HG02571 (cell line): Measurements from ENCODE around the gene TBC1D25.

ENCODE experiments used
- ATAC-seq: cut with Tn5 transposase; IDR thresholded peaks from one replicate; pipeline ENCODE4 v1.9.1; 2021; ENCODE audit warnings: mild to moderate bottlenecking, moderate library complexity; ENCODE audit not compliant: unreplicated experiment

TBC1D25 gene, protein sequence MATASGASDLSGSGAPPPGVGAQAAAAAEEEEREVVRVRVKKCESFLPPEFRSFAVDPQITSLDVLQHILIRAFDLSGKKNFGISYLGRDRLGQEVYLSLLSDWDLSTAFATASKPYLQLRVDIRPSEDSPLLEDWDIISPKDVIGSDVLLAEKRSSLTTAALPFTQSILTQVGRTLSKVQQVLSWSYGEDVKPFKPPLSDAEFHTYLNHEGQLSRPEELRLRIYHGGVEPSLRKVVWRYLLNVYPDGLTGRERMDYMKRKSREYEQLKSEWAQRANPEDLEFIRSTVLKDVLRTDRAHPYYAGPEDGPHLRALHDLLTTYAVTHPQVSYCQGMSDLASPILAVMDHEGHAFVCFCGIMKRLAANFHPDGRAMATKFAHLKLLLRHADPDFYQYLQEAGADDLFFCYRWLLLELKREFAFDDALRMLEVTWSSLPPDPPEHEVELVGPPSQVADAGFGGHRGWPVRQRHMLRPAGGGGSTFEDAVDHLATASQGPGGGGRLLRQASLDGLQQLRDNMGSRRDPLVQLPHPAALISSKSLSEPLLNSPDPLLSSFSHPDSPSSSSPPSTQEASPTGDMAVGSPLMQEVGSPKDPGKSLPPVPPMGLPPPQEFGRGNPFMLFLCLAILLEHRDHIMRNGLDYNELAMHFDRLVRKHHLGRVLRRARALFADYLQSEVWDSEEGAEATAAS

DNA sequence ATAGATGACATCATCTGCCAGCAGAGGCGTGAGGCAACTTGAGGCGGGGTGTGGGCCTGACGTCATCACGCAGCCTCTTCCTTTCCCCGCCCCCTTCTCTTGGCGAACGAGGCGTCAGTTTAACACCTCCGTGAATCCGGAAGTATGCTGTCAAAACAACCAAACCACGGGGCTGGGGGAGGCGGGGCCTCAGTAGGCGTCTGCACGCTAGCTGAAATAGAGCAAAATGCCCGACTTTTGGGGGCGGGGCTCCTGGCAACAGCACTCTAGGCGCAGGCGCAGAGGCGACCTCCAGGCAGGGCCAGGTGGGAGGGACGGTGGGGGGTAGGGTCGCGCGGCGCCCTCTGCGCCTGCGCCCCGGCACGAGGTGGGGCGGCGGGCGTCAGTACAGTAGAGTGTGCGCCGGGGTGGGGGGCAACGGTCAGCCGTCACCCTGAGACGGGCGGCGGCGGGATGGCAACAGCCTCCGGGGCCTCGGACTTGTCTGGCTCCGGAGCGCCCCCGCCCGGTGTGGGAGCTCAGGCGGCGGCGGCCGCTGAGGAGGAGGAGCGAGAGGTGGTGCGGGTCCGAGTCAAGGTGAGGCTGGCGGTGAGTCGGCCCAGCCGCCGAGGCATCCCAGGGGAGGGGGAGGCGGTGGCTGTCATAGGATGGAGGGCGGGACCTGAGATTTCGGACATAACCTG is at the start of gene TBC1D25:
TSS of gene TBC1D25 (plus strand) at position 370 of the 683 bp plus-strand sequence. CDS start at position 454, 84 bp downstream.
- peak; percentile 77 for ATAC-seq

DNA sequence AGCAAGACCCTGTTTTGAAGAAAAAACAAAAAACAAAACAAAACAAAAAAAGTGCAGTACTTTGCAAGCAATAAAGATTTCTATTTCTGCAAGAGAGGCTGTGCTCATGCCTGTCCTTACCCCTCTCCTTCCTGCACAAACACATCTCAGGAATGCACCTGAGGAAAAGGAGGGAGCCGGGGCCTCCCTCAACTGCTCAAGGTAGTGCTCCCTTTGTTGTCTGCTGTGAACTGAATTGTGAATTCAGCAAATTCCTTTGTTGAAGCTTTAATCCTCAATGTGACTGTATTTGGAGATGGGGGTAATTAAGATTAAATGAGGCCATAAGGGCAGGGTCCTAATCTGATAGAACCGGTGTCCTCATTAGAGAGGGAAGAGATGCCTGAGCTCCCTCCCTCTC is 49.6 kb upstream of the TBC1D25 start:
- ATAC-seq = no peak

DNA sequence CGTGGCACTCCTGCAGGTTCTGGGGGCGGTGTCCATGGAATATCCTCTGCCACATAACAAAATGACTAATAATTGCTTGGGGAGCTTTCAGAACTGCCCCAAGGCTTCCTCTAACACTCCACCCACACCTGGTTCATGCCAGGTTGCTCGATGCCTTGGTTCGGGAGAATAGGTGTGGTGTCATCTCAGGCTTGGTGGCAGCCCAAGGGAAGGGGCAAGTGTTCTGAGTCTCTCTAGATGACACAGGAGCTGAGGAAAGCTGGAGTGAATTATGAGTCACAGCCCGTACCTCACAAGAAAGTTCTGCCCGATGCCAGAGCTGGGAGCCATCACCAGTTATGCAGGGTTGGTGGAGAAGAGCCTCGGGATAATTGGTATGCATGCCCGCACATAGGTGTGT is 48.9 kb upstream of the TBC1D25 start:
- no peak for ATAC-seq

DNA sequence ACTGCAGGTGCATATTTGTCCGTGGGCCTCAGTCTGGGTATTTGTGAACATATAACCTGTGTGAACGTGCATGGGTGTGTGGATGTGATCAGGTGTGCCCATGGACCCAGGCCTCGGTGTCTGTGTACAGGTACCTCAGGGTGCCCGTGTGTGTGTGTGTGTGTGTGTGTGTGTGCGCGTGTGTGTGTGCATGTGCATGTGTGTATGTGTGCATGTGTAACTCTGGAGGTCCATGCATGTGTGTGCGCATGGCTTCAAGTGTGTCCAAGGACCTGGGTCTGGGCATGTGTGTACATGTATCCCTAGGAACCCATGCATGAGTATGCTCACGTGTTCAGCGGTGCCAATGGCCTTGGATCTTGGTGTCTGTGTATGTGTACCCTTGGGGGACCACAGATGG is 47.7 kb upstream of the TBC1D25 start:
- no peak for ATAC-seq

DNA sequence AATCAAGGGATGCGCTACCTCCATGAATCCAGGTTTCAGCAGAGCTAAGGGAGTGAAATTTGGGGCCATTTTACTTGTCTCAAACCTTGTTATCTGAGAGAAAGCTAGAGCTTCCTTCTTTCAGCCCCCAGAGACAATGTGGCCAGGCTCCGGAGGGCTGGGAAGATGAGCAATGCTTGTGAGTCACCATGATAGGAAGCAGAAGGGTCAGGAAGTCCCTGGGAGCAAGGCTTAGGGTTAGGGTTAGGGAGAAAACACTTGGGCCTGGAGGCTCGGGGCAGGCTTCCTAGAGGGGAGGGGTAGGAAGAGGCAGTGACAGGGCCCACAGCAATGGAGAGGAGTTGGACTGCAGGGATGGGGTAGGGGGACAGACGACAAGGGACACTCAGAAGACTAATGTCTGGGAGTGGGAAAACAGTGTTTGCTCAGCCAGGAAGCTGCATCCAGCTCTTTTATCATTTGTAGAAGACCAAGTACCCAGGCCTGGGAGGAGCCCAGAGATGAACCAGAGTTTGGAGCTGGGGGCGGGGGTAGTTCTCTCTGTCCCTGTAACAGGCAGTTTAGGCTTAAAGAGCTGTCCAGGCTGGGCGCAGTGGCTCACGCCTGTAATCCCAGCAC is 47.1 kb upstream of the TBC1D25 start:
- no peak for ATAC-seq

DNA sequence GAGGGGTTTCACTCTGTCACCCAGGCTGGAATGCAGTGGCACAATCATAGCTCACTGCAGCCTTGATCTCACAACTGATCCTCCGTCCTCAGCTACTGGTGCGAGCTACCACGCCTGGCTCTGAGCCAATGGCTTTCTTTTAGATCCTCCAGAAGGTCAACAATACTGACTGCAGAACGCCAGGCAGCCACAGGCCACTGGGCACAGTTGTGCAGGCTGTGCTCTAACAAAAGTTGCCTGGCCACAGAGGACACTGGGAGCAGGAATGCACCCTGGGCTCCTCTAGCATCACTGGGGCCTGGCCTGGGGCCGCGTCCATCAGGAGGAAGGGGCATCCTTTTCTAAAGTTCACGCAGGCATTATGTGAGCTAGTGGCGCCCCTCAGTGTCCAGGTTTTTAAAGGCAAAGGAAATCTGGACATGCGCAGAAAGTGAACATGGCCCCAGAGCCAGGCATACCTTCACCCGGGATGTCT is 45.6 kb upstream of the TBC1D25 start:
- ATAC-seq = no peak

DNA sequence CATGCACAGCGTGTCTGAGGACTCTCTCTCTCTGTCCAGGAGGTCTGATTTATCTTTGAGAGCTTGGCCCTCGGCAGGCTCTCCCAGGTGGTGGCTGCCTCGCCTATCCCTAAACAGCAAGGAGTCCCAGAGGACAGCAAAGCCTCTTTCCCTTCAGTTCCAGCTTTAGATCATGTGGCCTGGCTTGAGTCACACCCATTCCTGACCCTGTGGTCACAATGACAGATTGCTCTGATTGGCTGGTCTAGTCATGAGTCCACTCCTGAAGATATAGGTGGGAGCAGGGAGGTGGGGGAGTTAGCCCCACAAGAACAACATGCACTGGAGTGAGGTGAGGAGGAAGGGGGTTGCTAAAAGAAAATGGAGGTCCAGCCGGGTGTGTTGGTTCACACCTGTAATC is 42.9 kb upstream of the TBC1D25 start:
- no peak for ATAC-seq

DNA sequence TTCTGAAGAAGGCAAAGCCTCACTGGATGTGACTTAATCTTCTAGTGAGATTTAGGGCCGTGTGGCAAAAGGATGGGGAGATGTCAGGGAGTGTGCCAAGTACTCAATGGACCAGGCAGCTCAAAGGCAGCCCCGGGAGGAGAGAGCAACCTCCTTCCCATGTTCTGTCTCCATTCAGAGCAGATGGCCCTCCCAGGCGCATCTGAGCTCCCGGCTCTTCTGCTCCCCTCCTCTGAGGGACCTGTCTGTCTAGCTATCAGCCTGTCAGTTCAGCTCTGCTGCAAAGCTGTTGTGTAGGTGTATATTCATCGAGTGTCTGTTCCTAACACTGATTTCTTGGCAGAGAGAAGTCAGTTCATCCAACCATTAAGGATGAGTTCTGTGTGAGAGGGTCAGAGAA is 41.6 kb upstream of the TBC1D25 start:
- no peak for ATAC-seq

DNA sequence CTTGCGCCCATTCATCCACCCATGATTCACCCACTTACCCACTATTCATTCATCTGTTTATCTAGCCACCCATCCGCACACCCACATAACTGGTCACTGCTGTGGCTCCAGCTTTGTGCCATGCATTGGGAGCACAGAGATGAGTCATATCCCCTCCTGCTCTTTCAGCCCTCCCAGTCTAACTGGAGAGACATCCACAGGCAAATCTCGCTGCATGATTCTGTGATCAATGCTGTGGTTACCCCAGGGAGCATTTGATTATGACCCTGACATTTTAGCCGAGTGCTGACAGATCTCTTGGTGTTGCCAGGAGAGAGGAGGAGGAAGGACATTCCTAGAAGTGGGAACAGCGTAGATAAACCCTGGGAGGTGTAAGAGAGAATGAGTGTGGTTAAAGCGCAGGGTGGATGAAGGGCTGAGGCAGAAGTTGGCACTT is 41.1 kb upstream of the TBC1D25 start:
- ATAC-seq = no peak

DNA sequence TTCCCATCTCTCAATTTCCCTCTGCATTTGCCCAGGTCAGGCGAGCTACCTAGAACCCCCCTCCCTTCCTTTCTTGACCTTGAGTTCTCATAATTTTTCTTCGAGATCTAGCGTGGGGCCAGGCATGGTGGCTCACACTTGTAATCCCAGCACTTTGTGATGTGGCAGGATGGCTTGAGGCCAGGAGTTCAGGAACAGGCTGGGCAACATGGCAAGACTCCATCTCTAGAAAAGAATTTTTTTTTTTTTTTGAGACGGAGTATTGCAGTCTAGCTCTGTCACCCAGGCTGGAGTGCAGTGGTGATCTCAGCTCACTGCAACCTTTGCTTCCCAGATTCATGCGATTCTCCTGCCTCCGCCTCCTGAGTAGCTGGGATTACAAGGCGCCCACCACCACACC is 35.3 kb upstream of the TBC1D25 start:
- ATAC-seq = no peak

DNA sequence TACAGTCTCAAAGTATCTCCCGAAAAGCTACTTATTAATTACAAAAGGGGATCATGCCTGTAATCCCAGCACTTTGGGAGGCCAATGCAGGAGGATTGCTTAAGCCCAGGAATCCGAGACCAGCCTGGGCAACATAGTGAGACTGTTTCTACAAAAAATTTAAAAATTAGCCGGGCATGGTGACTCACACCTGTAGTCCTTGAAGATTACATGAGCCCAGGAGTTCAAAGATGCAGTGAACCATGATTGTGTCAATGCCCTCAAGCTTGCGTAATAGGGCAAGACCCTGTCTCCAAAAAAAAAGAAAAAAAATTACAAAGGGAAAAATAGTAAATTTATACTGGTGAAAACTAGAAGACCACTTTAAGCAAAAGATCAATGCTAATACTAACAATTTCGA is 34.0 kb upstream of the TBC1D25 start:
- no peak for ATAC-seq

DNA sequence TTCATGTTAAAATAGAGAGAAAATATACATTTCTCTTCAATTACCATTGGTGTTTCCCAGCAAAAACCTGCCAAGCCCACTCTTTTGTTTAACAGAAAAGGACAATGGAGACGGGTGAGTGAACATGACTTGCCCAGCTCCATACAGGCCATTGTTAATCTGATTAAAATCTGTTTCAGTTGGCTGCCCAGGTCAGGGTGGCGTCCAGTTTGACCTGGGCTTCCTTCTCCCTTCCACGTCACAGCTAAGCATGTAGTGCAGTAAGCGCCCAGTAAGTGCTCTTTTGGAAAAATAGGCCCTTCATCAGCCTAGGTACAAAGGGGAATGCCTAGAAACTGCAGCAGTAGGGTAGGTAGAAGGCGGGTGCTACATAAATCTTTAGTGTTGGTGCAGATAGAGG is 32.3 kb upstream of the TBC1D25 start:
- ATAC-seq = no peak

DNA sequence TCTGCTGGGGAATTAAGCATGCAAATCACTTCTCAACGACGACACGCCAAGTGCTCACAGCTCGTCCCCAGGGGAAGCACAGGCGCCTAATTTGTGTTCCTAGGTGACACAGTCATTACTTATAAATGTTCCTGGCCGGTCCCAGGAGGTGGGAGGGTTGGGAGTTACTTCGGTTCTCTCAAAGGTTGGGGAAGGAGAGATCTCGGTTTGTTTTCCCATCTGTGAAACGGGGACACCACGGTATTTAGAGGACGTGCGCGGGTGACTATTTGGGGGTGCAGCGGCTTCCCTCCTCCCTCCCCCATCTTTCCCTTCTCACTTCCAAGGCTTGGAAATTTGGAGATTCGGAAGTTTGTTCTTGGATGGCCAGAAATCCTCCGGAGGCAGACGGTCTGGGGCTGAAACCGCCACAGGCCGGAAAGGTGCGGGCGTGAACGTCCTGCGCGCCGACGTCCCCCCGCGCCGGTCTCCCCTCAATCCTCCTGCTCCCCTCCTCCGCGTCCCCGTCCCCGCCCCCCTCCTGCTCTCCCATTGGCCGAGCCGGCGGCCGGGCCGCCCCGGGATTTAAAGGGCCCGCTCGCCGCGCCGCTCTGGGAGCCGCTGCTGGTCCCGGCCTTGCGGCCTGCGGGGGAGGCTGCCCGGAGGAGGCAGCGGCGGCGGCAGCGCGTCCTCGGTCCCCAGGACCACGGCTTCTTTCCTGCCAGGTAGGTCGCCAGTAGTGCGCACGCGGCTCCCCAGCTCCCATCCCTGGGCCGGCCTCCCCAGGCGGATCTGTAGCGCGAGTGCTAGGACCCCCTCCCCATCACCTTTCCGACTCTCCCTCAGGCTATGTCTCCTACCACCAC is 30.9 kb upstream of the TBC1D25 start, which contains the start of gene PORCN:
TSS of gene PORCN (plus strand) at position 593 of the 845 bp plus-strand sequence. CDS start 829 bp downstream, outside the sequence.
- peak; percentile 74 for ATAC-seq

DNA sequence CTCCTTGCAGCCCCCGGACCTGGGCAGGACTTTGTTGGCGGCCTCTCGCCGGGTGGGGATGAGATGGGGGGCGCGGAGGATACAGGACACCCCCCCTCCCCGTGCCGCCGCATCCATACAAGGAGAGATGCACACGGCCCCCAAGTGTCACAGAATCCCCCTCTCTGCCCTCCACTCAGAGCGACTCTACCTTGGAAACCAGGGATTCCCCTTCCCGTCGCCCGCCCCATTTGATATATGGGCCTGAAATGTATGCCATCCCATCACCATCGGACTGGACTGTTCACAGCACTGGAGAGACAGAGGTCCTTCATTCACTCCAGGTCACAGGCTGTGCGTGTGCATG is 30.3 kb upstream of the TBC1D25 start:
- ATAC-seq = no peak

DNA sequence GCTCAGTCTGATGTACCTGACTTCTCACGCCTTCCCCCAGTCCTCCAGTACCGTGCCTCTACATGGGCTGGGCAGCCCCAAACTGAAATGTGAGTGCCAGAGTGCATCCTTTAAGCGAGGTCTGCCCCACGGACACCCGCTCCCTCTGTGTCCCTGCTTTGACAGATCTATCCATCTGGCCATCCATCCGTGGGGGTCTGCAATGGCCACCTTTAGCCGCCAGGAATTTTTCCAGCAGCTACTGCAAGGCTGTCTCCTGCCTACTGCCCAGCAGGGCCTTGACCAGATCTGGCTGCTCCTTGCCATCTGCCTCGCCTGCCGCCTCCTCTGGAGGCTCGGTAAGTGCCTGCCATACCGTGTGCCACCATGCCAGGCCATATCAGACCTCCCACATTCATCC is 29.9 kb upstream of the TBC1D25 start:
- no peak for ATAC-seq

DNA sequence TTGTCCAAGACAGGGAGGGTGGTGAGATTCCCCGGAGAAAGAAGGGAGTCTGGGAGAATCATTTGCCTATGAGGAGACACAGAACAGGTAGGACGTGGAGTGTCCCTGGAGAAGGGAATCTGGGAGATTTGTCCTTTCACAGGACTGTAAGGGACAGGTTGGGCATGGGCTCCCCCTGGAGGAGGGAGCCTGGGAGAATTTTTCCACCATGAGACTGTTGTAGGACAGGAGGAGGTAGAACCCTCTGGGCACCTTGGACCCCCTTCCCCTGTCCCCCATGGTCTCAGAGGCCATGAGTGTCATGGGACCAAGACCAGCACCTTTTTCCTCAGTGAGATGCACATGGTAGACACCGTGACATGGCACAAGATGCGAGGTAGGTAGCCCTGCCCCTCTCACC is 28.0 kb upstream of the TBC1D25 start:
- ATAC-seq = no peak

DNA sequence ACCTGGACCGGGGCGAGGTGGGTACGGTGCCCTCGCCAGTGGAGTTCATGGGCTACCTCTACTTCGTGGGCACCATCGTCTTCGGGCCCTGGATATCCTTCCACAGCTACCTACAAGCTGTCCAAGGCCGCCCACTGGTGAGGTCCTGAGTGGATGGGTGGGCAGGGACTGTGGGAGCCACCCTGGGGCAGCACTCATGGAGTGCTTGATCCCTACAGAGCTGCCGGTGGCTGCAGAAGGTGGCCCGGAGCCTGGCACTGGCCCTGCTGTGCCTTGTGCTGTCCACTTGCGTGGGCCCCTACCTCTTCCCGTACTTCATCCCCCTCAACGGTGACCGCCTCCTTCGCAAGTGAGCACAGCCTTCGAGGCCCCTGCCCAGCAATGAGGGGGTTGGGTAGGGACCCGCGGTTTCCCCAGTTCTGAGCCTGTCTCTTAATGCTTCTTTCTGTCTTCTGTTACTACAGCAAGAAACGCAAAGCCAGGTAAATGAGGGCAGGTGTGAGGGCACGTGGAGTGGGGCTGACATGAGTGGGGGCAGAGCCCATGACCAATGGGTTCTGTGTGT is 27.1 kb upstream of the TBC1D25 start:
- ATAC-seq = no peak

DNA sequence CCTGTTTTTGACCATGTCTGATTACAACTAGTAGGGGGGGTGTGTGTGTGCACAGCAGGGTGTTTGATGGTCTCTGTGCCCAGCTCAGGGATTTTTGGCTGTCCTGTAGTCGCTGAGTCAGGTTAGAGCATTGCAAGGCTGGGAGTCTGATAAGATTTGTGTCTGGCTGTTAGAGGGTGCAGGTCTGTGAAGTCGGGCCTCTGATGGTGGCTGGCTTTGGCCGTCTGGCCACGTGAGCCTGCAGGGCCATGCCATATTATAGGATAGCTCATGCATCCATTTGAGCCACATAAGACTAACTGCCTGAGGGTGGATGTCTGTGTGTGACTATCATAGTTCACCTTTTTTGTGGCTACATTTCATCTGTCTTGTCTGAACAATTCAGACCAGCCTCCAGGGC is 25.8 kb upstream of the TBC1D25 start:
- ATAC-seq = no peak

DNA sequence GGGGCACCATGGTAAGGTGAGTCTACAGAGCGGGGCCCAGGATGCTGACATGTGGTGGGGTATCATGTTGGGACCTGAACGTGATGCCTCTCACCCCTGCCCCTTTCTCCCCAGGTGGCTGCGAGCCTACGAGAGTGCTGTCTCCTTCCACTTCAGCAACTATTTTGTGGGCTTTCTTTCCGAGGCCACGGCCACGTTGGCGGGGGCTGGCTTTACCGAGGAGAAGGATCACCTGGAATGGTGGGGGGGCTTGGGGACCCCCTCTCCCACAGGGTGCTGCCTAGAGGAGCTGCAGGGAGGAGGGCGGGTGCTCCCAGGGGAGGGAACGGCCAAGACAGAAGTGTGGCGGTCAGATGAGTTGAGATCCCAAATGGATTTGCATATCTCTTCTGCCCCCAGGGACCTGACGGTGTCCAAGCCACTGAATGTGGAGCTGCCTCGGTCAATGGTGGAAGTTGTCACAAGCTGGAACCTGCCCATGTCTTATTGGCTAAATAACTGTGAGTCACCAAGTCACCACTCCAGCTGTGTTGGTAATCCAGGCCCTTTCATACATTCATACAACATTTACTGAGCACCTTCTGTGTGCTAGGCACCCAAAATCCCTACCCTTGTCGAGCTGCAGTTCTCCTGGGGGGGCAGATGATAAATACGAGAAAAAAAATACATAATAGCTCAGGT is 25.2 kb upstream of the TBC1D25 start:
- ATAC-seq = no peak
